ENCODE results near the gene SREBF2.
"Not testable (repeated sequence)": the region's sequence is repeated elsewhere in the genome, so short reads cannot be mapped to it uniquely, and the experiment has no call there.

SREBF2 gene

DNA sequence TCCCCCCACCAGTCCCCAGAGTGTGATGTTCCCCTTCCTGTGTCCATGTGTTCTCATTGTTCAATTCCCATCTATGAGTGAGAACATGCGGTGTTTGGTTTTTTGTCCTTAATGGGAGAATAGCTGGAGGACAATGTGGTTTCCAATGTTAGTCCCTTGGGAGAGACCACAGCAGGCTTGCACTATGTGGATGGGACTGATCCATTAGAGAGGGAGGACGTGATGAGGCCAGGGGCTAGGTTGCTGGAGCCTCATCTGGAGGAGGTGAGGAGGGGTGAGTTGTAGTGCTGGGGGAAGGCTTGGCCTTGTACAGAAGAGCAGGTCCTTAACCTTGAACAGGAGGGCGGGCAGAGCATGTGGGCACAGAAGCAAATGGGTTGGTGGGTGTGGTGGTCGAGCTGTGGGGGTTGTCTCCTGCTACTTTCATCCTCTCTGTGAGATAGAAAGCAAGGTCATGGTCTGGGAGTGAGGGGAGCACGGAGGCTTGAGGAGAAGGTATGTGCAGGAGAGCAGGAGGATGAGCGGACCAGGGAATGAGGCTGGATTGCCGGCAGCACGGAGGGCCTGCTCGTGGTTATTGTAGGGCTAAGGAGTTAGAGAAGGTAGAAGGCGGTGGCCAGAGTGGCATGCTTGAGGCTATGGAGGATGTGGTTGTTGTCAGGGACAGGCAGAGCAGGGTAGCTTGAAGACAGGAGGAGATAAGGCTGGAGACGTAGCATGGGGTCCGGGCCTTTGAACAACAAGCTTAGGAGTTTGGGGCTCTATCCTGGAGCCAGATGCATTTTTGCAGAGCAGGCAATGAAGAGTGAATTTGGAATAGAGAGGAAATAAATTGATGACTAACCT is 11.2 kb upstream of the SREBF2 start:
- DNase-seq, result no peak

DNA sequence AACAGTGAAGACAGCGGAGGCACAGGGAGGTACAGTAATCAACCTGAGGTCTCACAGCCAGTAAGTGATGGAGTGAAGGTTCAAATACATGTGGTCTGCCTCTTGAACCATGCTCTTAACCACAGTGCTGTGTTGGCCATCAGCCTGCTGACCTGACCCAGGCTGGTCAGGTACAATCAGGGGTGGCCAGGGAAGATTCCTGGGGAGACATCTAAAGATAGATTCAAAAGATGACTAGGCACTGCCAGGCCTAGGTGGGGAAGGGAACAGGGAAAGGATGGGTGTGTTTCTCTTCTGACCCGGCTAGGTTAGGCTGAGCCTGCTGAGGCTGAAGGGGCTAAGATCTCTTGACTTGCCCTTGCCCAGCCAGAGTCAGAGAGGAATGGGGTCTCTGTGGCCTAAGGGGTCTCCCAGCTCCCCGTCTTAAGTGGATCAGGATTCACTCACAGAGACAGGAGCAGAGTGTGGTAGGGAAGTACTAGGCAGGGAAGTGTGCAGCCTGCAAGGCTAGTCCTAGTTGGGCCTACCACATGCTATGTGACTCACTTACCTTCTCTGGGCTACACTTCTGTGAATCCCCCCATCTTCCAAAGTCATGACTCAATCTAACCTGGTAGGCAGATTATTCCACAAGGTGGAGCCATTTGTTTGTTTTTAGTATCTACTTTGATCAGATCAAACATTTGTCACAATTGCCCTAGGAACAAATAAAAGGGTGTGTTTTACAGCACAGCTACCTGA is 10.4 kb upstream of the SREBF2 start:
- DNase-seq, result peak; percentile 67

DNA sequence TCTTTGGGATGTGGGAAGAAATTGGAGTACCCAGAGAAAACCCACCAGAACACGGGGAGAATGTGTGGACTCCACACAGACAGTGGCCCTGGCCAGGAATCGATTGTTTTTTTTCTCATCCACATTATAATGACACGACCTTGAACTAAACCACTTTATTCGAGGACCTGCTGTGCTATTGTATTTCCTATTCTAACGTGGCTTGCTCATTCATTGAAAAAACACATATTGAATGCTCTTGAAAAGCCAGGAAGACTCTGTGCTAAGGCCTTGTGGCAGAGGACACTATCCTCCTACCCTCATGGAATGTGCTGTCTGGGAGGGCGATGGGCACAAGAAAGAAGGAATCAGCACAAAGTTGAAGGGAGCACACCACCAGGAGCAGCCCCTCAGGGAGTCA is 9.1 kb upstream of the SREBF2 start:
- DNase-seq, result no peak

DNA sequence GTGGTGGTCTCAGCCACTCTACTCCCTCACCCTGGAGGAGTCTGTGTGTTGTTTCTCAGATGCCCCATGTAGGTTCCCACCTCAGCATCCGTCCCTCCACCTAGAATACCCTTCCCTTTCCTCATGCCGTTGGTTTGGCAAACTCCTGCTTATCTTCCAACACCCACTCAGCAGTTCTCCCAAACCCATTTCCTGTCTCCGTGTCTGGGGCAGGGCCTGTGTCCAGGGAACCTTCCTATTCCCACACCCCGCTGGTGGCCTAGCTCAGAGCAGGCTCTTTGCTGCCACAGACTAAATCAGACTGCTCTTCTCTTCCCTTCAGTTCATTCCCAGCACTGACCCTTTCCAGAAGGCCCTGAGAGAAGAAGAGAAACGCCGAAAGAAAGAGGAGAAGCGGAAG is 7.5 kb upstream of the SREBF2 start:
- DNase-seq, result no peak

DNA sequence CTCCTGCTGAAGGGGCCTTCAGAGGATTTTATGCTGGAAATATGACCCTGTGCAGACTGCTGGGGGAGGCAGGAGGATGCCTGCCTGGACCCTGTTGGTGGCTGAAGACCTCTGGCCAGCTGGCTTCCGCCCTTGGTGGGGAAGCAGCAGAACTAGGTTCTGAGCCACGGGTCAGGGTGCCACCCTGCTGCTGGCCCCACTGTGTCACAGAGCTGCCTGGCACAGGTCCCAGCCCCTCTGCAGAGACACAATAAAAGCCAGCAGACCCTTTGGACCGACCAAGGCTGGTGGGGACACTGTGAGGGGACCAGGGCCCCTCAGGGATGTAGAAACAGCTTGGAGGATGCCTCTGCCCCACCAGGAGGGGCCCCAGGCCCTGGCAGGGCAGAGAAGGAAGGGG is 6.9 kb upstream of the SREBF2 start:
- no peak for DNase-seq

DNA sequence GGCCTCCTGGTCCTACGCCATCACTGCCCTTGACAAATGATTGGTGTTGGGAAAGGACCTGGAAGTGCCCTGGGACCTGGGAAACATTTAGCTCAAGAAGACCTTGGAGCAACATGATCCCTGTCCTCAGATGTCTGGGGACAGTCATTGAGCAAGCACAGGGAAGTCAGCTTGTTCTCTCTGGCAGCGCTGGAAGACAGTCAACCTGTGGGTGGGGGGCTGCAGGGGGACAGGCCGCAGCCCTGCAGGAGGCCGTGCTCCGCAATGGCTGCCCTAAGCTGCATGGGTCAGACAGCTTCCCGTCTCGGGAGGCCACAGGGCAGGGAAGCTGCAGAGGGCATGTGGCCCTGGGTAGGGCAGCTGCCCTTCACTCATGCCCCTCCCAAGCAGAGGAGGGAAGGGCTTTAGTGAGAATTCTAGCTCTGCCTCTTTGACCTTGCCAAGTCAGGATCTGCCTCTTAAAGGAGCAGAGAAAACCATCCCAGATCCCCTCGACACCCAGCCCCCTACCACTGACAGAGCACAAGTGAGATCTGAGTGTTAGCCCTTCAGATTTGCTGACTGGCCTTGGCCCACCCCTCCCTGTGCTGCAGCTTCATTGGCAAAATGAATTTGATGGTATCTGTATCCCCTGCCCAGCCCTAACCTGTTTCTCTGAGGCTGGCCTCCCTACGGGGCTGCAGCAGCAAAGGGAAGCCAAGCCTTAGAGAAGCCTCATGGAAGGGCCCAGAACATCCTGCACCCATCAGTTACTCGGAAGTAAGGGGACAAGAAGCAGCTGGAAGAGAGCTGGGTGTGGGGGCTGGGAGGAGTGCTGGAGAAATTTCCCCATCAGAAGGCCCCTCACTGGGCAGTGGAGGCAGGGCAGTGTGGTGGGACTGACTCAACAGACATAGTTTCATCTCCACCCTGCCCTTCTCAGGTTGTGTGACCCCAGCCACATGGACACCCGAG is 6.2 kb upstream of the SREBF2 start:
- DNase-seq, result no peak

DNA sequence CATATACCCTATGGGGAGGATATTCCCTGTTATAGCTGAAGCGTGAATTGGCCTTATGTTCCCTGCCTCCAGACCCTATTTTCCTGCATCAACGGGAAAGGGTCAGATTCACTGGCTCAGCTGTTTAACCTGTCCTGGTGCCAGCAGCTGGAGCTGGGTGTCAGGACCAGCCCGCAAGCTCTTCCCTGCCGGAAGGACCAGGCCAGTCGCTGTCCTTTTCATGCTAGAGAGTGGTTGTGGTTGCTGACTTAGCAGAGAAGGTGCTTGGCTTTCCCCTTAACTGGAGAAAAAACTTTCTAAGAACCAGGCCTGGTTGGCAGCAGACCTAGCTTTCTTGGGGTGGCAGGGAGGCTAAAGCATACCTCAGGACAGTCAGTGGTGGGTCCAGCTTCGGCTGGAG is 5.2 kb upstream of the SREBF2 start:
- no peak for DNase-seq

DNA sequence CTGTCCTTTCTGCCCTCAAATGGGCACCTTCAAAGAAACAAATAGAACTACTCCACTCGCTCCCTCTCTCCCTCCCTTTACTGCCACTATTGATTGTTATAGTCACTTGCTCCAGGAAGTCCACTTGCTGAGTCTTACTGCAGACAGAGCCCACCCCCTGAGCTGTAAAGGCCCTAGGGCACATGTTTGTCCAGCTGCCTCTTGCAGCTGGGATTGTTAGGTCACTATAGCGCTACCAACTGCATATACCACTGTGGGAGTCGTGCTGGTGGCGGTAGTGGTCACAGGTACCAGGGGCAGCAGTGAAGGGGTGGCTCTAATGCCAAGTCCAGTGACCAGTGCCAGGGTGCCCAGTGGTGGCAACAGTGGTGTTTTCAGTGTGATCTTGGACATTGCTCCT is 4.4 kb upstream of the SREBF2 start:
- DNase-seq, result no peak

DNA sequence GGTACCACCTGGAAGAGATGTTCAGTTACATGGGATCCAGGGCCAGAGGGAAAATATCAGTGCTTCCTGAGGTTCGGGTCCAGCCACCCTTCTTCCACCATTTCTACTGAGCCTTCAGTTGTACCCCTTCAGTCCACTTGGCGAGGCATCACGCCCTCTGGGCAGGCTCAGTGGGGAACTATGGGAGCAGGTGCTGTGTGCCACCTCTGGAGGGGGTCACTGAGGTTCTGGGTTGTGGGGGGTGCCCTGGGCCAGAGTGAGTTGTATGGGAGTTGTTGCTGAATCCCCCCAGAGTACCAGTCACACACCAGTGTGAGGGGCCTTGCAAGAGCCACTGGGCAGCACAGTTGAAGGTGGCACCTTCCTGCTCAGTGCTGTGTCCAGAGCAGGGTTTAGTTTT is 2.7 kb upstream of the SREBF2 start:
- DNase-seq, result no peak

DNA sequence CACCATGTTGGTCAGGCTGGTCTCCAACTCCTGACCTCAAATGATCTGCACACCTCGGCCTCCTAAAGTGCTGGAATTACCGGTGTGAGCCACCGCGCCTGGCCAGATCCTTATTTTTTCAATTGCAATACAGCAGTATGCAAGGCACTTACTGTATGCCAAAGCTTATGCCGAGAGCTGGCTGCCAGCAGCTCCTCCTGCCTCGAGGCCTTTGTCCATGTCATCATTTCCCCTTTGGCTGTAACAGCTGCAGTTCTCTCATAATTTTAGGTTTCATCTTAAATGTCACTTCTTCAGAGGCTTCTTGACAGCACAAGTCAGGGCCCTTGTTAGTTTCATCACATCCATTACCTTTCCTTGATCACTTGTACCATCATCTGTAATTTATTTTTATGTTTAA is 1.5 kb upstream of the SREBF2 start:
- DNase-seq, result no peak

DNA sequence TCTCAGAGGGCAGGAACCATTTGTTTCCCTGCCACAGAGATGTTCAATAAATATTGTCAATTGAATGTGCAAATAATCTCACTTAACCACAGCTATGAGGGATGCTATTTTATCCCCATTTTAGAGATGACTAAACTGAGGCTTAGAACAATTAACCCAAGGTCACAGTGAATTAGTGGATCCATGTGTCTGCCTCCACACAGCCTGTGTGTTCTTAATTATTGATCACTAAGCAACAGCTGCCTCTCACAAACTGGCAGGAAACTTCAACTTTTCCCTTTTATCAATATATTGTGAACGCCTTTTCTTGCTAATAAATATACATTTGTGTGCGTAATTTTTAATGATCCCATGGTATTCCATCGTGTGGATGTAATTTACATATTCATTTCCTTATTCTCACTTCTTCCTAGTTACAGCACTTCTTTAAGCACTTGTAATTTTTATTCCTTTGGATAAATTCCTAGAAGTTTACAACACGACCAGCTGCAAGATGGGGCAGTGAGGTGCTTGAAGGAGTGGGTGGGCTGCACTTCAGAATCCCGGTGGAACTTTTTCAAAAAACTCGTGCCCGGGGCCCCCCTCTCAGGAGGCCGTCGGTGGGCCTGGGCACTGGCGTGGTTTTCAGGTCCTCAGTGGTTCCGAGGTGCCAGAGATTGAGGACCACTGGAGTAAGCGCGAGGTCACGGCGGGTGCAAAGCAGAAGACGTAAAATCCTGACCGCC is 915 bp upstream of the SREBF2 start:
- peak; percentile 31 for DNase-seq

DNA sequence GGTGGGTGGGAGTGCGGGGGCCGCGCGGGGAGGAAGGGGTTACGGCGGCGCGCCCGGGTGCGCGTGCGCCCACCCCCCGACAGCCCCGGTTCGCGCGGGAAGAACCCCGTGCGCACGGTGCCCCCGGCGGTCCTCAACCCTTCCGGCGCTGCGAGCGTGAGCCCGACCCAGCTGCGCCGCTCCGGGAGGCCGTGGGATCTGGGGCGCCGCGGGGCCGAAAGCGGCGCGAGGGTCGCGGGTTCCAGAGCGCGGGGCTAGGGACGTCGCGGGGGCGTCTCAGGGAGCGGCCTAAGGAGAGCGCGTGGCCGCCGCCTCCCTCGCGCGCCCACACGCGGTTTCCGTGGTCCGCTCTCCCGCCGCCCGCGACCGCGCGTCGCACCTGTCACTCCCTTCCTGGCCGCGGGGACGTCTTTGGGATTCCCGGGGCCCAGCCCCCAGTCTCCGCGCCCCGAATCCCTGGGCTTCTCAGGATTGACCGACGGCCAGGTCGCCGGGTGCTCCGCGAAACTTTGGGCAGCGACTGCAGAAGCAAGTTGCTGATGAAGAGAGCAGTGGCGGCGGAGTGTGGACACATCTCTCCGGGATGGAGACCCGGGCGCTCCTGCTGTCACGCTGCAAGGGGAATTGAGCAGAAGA is 582 bp downstream of the SREBF2 start:
- no peak for DNase-seq

DNA sequence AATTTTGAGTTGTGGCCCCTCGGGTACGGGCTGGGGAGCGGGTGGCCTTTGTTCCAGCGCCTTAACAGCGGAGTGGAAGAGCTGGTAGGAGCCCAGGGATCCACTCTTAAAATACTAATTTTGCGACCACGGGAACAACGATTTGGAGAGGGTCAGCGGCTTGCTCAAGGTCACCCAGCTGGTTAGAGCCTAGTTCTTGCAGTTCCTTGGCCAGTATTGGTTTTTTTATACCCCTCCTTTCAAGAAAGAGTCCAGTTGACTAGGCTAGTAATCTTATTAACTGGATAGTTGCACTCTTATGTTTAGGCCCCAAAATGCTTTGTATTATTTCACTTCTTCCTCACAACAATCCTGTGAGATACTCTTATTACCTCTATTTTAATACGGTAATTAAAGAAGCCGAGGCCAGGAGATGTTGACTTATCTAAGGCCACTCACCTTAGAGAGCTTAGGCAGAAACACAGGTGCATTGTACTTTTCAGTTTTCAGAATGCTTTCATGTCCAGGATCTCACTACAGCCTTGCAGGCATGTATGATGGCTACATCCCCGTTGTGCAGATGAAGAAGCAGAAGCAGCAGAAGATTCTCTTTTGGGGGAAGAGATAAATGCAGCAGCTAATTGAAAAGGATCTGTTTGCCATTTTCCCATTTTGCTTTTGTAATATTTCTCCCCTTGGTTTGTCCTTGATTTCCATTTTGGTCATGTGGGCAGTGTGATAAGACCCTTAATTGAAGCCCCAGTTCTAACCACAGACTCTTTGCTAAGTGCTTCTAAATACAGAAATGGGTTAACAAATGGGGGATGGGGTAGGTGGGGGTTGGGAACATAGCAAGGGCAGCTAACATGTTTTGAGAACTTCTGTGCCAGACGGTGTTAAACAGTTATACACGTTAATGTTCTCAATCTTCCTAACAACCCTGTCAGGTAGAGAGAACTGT is 1.4 kb downstream of the SREBF2 start:
- DNase-seq, result no peak

DNA sequence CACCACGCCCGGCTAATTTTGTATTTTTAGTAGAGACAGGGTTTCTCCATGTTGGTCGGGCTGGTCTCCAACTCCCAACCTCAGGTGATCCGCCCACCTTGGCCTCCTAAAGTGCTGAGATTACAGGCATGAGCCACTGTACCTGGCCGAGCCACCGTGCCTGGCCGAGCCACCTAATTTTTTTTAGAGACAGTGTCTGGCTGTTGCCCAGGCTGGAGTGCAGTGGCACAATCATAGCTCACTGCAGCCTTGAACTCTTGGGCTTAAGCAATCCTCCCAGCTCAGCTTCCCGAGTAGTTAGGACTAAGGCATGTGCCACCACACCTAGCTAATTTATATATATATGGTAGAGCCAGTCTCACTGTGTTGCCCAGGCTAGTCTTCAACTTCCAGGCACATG is 2.6 kb downstream of the SREBF2 start:
- not testable (repeated sequence) for DNase-seq

DNA sequence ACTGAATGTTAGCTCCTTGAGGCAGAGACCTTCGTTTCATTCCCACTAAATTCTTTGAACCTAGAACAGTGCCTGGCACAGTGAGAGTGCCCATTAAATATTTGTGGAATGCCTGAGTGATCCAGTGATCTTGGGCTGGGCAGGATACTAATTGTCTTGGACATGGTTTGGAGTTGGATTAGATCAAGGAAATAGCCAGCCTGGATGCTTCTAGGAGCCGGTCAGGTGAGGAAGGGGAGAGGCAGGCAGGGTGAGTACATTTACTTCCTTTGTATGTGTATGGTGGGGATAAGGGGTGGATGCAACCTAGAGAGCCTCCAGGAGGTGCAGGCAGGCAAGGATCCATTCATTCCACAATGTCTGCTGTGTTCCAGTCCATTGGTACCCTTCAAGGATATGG is 3.6 kb downstream of the SREBF2 start:
- DNase-seq, result no peak

DNA sequence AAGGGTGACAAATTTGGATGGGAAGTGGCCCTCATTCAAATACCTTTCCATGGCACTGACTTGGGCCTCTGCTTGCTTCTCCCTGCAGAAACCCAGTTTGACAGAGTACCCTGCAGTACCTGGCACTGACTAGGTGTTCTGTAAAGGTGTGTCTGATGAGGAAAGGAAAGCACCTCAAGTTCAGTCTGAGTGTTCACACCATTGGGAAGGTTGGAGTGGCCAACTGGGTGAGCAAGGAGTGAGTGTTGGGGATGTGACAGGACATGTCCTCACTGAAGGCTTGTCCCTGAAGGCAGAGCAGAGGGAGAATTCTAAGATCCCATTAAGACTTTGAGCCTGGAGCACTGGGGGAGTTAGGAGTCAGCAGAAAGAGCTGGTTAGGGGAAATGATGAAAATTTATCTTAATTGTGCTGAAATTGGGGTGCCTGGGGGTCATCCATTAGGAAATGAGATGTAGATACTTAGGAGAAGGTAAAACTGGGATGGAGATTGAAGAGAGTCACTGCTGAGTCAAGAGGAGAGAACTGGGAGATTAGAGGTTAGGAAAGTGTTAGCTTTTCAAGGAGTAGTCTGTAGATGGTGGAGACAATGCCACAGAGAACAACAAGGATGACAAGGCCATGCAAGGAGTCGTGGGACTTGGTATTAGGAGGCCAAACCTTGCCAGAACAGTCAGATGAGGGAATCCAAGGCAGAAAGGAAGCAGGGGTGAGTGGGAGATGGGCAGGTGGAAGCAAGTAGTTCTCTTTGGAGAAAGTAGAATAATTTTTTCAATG is 6.1 kb downstream of the SREBF2 start:
- no peak for DNase-seq

DNA sequence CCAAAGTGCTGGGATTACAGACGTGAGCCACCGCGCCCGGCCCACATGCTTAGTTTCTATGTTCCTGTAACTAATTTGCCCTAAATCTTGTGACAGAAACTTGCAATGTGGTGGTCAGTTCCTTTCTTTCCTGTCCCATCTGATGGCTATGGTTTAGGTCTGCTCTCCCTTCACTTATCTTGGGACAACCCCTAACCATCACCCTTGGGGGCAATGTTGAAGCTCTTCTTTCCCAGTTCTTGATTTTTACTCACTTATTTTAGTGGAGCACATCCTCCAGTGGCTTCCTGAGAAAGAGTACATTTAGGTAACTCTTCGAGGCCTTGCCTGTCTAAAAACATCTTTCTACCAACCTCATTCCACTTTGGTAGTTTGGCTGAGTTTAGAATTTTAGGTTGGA is 7.3 kb downstream of the SREBF2 start:
- no peak for DNase-seq

DNA sequence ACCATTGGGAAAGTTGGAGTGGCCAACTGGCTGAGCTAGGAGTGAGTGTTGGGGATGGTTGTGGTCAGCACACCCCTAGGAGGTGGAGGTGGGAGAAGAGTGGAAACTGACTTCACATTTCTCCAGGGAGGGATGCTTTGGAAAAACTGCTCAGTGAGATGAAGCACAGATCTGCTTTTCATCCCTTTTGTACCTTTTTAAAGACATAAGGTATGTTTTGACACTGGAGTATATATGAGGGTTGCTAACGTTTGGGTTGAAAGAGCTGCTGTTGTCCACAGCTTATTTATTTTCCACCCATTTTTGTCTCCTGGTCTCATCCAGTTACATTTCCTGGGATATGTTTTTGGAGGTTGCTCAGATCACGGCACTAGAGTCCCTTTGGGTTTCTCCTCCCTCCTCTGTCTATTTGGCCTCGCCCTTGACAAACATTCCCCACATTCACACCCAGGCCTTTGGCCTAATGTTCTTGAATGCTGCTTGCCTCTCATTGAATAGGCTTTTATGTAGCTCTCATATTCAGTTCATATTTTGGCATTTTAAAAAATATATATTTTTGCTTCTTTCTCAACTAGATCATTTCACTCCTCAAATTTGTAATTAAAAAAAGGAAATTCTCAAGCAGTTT is 8.3 kb downstream of the SREBF2 start:
- DNase-seq, result no peak

Data from fibroblast of skin of abdomen (primary cell).